Thoracic aorta (tissue), 2 donors: ENCODE measurements around the gene CIC. TPM values are rescaled to one million over a fixed set of nuclear protein-coding genes. Genes with fewer than 3 reads are reported as not detected.
A peak's percentile ranks its signal among the peaks of the same experiment; 100 is the strongest.

Experiments
- ATAC-seq: fragments of 150-250 bp; one replicate; pipeline ENCODE4 v1.8.0; 2017; ENCODE audit warnings: low read depth; ENCODE audit not compliant: insufficient number of reproducible peaks, low FRiP score
- DNase-seq: peaks from one replicate; pipeline ENCODE4 v3.0.0-alpha.2; 2020; ENCODE audit warnings: low spot score
- H3K27ac ChIP-seq, 2 donors: fragments of 200-600 bp; sonication (generic); 1 replicate in 1 of 2; 2 replicates in 1 of 2; pipeline ENCODE4 v1.5.1; 2016; ENCODE audit warnings: mild to moderate bottlenecking in 2 of 2, moderate library complexity in 2 of 2
- H3K27me3 ChIP-seq: fragments of 200-600 bp; sonication (generic); replicated peaks from 2 replicates; pipeline ENCODE4 v1.6.0; 2016; ENCODE audit warnings: mild to moderate bottlenecking; ENCODE audit not compliant: insufficient read depth
- H3K36me3 ChIP-seq: fragments of 200-600 bp; sonication (generic); one replicate; pipeline ENCODE4 v1.5.1; 2016
- H3K4me1 ChIP-seq, 2 donors: fragments of 200-600 bp; sonication (generic); 1 replicate in 1 of 2; 2 replicates in 1 of 2; pipeline versions ENCODE4 v1.5.1 to v1.6.0; 2016; ENCODE audit warnings: low read depth in 2 of 2, mild to moderate bottlenecking in 1 of 2; ENCODE audit not compliant: control insufficient read depth in 1 of 2
- H3K4me3 ChIP-seq: fragments of 200-600 bp; sonication (generic); 2 replicates; pipeline ENCODE4 v1.5.1; 2016; ENCODE audit warnings: mild to moderate bottlenecking
- H3K9me3 ChIP-seq: fragments of 200-600 bp; sonication (generic); 2 replicates; pipeline ENCODE4 v1.5.1; 2016
- CTCF ChIP-seq: fragments of 200-600 bp; sonication (generic); IDR thresholded peaks from one replicate; pipeline ENCODE4 v1.5.1; 2019; ENCODE audit warnings: antibody characterized with exemption
- total RNA-seq, 2 donors: library from RNA; depleted of rRNA; stranded (reverse); fragments of >200 nt; gene quantifications; one replicate each; pipeline versions ENCODE4 v1.1.0 to v1.2.3, GENCODE V29; 2016

CIC gene
- total RNA-seq, 2 donors from 2014 or later = 57.1 to 112 TPM

DNA sequence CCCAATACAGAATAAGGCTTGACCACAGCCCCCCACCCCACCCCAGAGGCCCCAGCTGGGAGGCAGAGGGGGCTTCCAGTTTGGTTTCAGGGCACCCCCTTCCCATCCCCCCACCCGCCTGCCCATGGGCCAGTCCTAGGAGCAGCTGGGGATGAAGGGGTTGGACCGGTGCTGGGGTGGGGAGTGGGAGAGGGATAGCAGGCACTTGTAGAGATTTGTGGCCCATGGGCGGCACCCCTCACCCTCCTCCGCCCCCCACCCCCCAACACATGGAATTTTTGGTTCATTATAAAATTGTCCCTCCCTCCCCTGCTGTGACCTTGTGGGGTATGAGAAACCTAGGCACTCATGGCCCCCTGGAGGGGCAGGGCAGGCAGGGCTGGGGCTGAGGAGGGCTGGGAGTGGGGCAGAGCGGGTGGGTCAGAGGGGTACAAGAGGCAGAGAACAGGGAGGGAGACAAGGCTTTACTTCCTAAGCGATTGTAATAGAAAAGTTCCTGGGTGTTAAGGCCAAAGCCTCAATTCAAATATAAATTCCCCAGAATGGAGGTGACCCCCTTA, 21.3 kb upstream of the CIC start:
- TF ChIP-seq CTCF = no peak
- no peaks in the 10 kb centered on the region for H3K9me3 ChIP-seq

DNA sequence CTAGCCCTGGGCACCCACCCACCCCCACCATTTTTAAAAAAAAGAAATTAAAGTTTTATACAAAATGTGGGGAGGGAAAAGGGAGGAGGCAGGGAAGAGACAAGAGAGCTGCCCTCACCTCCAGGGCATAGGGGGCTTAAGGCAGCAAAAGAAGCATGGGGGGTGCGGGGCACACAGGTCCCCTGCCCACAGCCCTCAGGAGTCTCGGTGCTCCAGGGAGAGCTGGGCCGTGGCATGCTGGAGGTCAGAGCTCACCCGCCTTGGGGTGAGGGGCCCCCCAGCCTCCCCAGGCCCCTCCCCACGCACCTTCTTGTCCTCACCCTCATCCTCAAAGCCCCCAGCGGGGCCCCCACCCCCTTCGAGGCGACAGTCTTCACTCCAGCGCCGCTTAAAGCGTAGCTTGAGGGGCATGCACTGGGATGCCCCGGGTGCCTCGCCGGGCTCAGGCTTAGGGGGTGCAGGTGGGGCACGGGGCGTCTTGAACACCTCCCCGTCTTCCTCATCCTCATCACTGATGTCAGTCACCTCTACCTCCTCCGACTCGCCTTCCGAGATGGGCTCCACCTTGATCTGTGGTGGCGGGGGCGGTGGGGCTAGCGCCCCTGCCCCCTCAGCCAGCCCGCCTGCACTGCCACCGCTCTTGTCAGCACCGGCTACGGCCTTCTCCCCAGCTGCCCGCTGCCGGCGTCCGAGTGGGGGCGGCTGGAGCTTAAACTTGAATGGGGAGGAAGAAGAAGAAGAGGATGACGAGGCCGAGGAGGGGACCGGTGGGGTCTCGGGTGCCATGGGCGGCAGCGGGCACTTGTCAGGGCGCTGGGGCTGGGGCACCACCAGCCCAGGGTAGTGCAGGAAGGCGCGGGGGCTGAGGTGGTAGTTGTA, 20.5 kb upstream of the CIC start:
- DNase-seq = no peak
- H3K27ac ChIP-seq = peak overlapping the region in 1 of 2 donors; percentile 45
- H3K9me3 ChIP-seq = no peaks in the 10 kb centered on the region
- peaks cover 13% of the 10 kb centered on the region for H3K36me3 ChIP-seq
- no peak for TF ChIP-seq CTCF
- H3K27me3 ChIP-seq = no peaks in the 10 kb centered on the region
- ATAC-seq = no peak
- H3K4me3 ChIP-seq = no peak overlapping the region
- peaks cover 41 to 74% of the 10 kb centered on the region in 2 donors for H3K4me1 ChIP-seq

More for the DNA sequence above, 21.3 kb upstream of the CIC start:
- DNase-seq (no peak), ATAC-seq (no peak)
- Histone ChIP-seq H3K4me3 (no peak overlapping the region), H3K4me1 (peaks cover 39 to 75% of the 10 kb centered on the region in 2 donors), H3K36me3 (peaks cover 13% of the 10 kb centered on the region), H3K27ac (no peak overlapping the region), H3K27me3 (no peaks in the 10 kb centered on the region)

DNA sequence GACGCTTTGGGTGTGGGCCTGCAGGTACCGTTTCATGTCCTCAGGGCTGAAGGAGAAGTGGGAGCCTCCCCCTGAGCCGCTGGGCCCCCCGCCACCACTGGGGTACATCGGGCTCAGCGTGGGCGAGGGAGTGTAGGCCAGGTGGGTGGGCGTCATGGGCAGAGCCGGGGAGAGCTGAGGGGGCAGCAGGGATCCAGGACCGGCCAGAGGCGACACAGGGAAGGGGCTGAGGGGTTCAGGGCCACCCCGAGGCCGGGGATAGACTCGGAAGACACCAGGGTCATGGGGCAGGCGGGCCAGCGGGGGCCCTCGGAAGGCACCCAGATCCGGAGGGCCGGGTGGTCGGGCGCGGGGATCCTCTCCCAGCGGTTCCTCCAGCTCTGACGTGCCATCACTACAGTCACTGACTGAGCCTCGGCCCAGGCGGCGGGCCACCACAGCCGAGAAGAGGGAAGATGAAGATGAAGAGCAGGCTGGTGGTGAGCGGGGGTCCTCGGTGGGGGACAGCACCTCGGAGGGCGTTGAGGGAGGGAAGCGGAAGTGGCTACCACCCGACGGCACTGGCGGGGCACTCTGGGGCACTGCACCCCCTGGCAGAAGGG, 19.8 kb upstream of the CIC start:
- Histone ChIP-seq H3K27me3 (no peaks in the 10 kb centered on the region), H3K9me3 (no peaks in the 10 kb centered on the region), H3K4me3 (no peak overlapping the region), H3K27ac (peak overlapping the region; percentile 89 to 99), H3K36me3 (peaks cover 13% of the 10 kb centered on the region), H3K4me1 (peaks cover 34 to 67% of the 10 kb centered on the region in 2 donors)
- no peak for DNase-seq
- ATAC-seq = no peak
- no peak for TF ChIP-seq CTCF

DNA sequence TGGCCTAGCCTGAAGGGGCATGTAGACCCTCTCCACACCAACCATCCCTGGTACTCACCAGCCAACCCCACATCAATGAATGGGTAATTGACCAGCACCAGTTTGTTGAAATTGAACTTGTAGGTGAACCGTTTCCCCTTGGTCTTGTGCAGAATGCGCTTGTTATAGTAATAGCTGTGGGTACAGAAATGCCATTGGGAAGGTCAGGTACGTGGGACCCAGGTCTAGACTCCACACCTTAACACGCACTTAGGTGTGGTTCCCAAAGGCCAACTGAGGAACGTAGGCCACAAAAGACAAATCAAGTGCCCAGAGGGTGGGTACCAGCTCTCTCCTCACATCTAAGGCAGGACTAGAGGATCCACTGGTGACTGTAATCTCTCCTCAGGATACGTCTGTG, 19.3 kb upstream of the CIC start:
- no peak for ATAC-seq

More for the DNA sequence above, 19.3 kb upstream of the CIC start:
- Histone ChIP-seq H3K36me3 (peaks cover 13% of the 10 kb centered on the region), H3K27ac (peak overlapping the region; percentile 89 to 99), H3K4me3 (no peak overlapping the region), H3K4me1 (peaks cover 34 to 65% of the 10 kb centered on the region in 2 donors), H3K9me3 (no peaks in the 10 kb centered on the region), H3K27me3 (no peaks in the 10 kb centered on the region)
- DNase-seq = no peak
- no peak for TF ChIP-seq CTCF
